ENCODE results near the gene FAM13B.

Gene FAM13B

GRCh38 chr5:138038826-138039225, 5.9 kb upstream of the FAM13B start:
- no peak overlapping the region for H3K27ac ChIP-seq (ENCODE audit: low read length)

GRCh38 chr5:138037907-138038633, 5.2 kb upstream of the FAM13B start:
- no peak overlapping the region for H3K27ac ChIP-seq (ENCODE audit: low read length)
- H3K27me3 ChIP-seq (ENCODE audit: insufficient read depth, low read length, poor library complexity): no peaks in the 10 kb centered on the region
- no peak overlapping the region for H2AFZ ChIP-seq (ENCODE audit: low read depth, low read length)
- H3K36me3 ChIP-seq (ENCODE audit: insufficient read depth, low read length): no peaks in the 10 kb centered on the region
- H4K20me1 ChIP-seq (ENCODE audit: insufficient read depth, low read length): no peaks in the 10 kb centered on the region
- no peak overlapping the region for H3K4me2 ChIP-seq (ENCODE audit: insufficient read depth, low read length)
- no peak for DNase-seq
- H3K4me1 ChIP-seq (ENCODE audit: insufficient read depth, low read length): peaks cover 21% of the 10 kb centered on the region
- H3K9me3 ChIP-seq (ENCODE audit: insufficient read depth, low read length, severe bottlenecking): no peaks in the 10 kb centered on the region
- H3K79me2 ChIP-seq (ENCODE audit: insufficient read depth, low read length): peaks cover 8% of the 10 kb centered on the region
- no peak for ATAC-seq (ENCODE audit: insufficient read depth, low read depth)
- no peak overlapping the region for H3K9ac ChIP-seq (ENCODE audit: low read depth, low read length)
- no peak for TF ChIP-seq CTCF (IDR thresholded peaks at IDR 0.05; ENCODE audit: borderline replicate concordance, extremely low read depth, low read length, poor library complexity, severe bottlenecking)
- TF ChIP-seq EZH2 (IDR thresholded peaks at IDR 0.05; ENCODE audit: borderline replicate concordance, low read depth, low read length, severe bottlenecking): no peak
- H3K4me3 ChIP-seq (ENCODE audit: low read depth in 1 of 2, low read length in 2 of 2): no peak overlapping the region

More at GRCh38 chr5:138038826-138039225, 5.9 kb upstream of the FAM13B start:
- DNase-seq (no peak), ATAC-seq (ENCODE audit: insufficient read depth, low read depth) (no peak)
- H2AFZ ChIP-seq (ENCODE audit: low read depth, low read length): no peak overlapping the region
- TF ChIP-seq CTCF (IDR thresholded peaks at IDR 0.05; ENCODE audit: borderline replicate concordance, extremely low read depth, low read length, poor library complexity, severe bottlenecking) (no peak), EZH2 (IDR thresholded peaks at IDR 0.05; ENCODE audit: borderline replicate concordance, low read depth, low read length, severe bottlenecking) (no peak)
- H3K27me3 ChIP-seq (ENCODE audit: insufficient read depth, low read length, poor library complexity): no peaks in the 10 kb centered on the region
- no peak overlapping the region for H3K4me3 ChIP-seq (ENCODE audit: low read depth in 1 of 2, low read length in 2 of 2)
- H3K36me3 ChIP-seq (ENCODE audit: insufficient read depth, low read length): no peaks in the 10 kb centered on the region
- H3K4me1 ChIP-seq (ENCODE audit: insufficient read depth, low read length): peaks cover 15% of the 10 kb centered on the region
- H4K20me1 ChIP-seq (ENCODE audit: insufficient read depth, low read length): no peaks in the 10 kb centered on the region
- peaks cover under 1% of the 10 kb centered on the region; the same call in 1 of the 2 replicates for H3K79me2 ChIP-seq (ENCODE audit: insufficient read depth, low read length)
- no peak overlapping the region for H3K9ac ChIP-seq (ENCODE audit: low read depth, low read length)
- no peak overlapping the region for H3K4me2 ChIP-seq (ENCODE audit: insufficient read depth, low read length)
- H3K9me3 ChIP-seq (ENCODE audit: insufficient read depth, low read length, severe bottlenecking): no peaks in the 10 kb centered on the region

GRCh38 chr5:138037271-138037670, 4.4 kb upstream of the FAM13B start:
- Histone ChIP-seq H3K9me3 (ENCODE audit: insufficient read depth, low read length, severe bottlenecking) (no peaks in the 10 kb centered on the region), H3K4me2 (ENCODE audit: insufficient read depth, low read length) (no peak overlapping the region), H3K27me3 (ENCODE audit: insufficient read depth, low read length, poor library complexity) (no peaks in the 10 kb centered on the region), H3K27ac (ENCODE audit: low read length) (no peak overlapping the region), H3K9ac (ENCODE audit: low read depth, low read length) (no peak overlapping the region), H3K4me3 (ENCODE audit: low read depth in 1 of 2, low read length in 2 of 2) (no peak overlapping the region), H3K79me2 (ENCODE audit: insufficient read depth, low read length) (peaks cover 15% of the 10 kb centered on the region), H3K36me3 (ENCODE audit: insufficient read depth, low read length) (peaks cover 2% of the 10 kb centered on the region; the same call in 1 of the 2 replicates), H2AFZ (ENCODE audit: low read depth, low read length) (no peak overlapping the region), H4K20me1 (ENCODE audit: insufficient read depth, low read length) (peaks cover 6% of the 10 kb centered on the region), H3K4me1 (ENCODE audit: insufficient read depth, low read length) (peaks cover 21% of the 10 kb centered on the region)
- no peak for ATAC-seq (ENCODE audit: insufficient read depth, low read depth)
- no peak for TF ChIP-seq CTCF (IDR thresholded peaks at IDR 0.05; ENCODE audit: borderline replicate concordance, extremely low read depth, low read length, poor library complexity, severe bottlenecking)
- no peak for TF ChIP-seq EZH2 (IDR thresholded peaks at IDR 0.05; ENCODE audit: borderline replicate concordance, low read depth, low read length, severe bottlenecking)
- no peak for DNase-seq

Data from DND-41 (cell line).